ENCODE results near the gene NGRN.
"Not testable (repeated sequence)": the region's sequence is repeated elsewhere in the genome, so short reads cannot be mapped to it uniquely, and the experiment has no call there.

NGRN gene

DNA sequence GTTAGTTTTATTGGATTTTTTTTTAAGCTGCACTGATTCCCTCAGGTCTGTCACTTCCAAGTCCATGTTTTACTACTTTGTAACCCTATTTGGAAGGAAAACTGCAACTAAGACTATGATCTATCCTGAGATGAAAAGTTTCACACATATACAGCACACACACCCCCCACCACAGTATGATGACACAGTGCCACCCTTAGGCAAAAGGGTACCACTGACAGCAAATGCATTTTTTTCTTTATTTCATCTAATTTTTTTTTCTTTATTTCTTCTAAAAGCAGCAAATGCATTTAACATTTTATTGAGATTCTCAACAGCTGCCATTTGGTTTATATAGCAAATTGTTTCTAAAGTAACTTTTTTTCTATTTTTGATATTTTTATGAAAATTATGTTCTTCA is 21.2 kb downstream of the NGRN start:
- DNase-seq, result peak in 1 of 2 experiments; percentile 20

DNA sequence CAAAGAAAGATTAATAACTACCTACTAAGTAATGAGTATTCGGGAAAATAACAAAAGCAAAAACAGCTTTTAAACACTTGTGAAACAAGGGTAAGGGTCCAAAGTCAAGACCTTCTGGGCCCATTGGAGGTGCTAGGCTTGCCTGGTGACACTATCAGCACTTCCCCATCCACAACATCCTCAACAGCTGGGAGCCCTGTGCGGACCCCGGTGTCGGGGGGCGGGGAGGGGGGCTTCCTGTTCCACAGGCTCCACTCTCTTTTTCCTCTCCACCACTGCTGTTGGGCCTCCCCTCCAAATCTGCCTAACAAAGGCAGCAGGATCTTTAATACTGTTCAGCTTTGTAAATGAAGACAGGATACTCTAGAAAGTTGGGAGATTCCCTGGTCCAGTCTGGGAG is 21.6 kb downstream of the NGRN start:
- no peak for DNase-seq

DNA sequence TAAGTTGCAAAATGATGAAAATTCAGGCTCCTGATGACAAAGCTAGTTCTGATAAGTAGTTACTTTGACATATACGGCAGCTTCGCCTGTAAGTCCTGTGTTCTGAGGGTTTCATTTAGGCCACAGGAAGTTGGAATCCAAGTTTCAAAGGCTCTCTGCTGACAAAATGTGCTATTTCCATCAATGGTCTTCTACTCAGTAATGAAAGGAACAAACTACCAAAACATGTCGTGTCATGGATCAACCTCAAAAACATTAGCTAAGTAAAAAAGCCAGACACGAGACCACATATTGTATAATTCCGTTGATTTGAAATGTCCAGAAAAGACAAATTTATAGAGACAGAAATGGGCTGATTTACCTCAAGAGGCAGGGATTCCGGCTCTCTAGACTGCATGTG is 22.5 kb downstream of the NGRN start:
- no peak for DNase-seq

DNA sequence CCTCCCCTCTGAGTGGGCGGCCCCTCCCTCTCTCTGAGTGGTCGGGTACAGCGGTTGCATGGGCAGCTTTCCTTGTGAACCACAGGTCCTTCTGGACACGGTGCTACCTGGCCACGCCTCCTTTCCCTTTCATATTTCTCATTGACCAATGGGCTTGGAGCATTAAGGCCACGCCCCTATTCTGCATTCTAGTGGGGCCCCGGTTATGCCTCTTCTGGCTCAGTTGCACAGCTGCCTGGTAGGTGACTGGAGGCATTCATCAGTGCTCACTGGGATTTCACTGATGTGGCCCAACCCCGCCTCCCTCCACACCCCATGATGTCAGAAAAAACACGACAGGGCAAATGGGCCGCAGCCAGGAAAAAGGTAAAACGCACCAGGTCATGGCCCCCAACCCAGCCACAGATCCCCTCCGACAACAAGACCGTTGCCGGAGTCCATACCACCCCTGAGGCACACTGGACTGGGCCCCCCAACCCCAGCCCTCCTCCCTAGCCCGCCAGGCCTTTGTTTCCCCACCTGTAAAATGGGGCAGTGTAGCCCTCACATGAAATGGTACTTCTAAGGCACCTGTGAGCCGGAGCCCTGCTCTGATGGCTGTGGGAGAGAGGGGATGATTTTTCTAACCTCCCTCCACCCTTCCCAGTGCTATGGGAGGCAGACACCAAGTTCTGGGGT is 26.3 kb downstream of the NGRN start:
- DNase-seq, result peak; percentile 89 to 90

DNA sequence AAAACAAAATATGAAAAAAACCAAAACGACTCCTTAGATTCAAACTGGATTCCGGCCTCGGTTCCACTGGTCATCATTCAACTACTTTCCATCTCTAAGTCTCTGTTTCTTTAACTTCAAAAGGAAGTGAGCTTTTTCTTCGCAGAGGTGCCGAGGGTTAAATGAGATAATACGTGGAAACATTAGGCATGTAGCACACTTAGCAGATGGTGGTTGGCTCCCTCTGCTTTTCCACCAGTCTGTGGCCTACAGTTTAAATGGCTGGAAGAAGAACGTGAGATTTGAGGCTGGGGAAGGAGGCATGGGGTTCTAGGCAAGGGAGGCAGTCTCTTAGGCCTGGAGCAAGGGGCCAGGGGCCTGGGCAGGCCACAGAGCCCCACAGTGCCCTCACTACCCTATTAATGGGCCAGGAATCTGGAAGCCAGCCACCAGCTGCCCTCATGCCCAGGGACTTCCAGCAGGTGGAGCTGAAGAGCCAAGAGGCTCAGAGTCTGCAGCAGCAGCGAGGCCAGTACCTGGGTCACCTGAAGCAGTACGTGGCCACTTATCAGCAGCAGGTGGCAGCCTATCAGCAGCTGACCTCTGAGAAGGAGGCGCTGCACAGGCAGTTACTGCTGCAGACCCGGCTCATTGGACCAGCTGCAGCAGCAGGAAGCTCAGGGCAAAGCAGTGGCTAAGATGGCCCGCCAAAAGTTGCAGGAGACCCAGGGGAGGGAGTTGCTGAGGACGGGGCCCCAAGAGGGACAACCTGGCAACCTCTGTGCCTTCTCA is 27.8 kb downstream of the NGRN start:
- peak; percentile 56 to 78 for DNase-seq

DNA sequence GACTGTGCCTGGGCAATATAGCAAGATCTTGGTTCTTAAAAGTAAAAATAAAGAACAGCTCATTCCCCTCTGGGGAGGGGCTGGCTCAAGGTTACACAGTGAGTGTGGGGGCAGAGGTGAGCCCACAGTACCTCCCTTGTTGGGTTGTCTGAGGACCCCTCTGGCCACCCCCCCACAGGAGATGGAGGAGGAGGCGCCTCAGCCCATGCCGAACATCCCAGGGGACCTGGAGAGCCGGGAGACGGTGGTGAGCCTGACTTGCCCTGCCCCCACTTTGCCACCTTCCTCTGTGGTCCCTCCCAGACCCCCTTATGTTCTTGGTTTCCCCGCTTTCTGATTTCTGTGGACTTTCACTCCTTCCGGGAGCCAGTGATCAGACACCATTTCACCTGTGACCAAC is 28.7 kb downstream of the NGRN start:
- no peak for DNase-seq

DNA sequence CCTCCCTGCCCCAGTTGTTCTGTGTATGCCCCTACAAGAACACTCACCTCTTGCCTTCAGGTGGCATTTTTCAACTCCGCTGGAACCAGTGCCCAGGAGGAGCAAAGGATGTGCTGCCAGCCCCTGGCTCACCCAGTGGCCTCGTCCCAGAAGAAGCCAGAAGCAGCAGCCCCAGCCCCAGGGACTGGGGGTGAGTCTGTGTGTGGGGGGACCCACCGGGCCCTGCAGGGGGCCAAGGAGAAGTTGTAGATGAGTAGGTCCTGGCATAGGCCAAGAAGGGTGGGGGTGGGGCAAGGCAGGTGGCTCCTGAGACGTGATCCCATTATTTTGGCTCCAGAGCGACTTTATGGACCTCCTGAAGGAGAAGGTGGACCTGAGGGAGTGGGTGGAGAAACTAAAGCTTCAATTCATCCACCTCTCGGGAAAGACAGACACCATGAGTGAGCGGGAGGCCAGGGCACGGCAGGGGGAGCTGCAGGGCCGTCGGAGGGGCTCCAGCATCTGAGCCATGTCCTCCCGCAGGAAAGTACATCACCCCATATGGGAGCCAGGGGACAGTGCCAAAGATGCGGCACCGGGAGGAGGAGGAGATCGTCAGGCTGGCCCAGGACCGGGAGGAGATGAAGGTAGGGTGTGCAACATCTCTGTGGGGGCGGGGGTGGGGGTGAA is 29.3 kb downstream of the NGRN start:
- peak; percentile 31 to 39 for DNase-seq

DNA sequence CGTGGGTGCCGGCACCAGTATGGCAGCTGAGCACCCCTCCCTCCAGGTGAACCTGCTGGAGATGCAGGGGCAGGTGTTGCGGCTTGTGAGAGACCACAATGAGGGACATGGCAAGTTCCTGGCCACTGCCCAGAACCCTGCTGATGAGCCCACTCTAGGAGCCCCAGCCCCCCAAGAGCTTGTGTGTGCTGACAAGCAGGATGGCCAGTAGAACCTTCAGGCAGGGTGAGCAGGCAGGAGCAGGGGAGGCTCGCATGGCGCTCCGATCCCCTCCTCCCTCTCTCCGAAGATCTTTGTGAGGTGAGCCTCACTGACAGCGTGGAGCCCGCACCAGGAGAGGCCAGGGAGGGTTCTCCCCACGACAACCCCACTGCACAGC is 29.8 kb downstream of the NGRN start:
- DNase-seq, result no peak

DNA sequence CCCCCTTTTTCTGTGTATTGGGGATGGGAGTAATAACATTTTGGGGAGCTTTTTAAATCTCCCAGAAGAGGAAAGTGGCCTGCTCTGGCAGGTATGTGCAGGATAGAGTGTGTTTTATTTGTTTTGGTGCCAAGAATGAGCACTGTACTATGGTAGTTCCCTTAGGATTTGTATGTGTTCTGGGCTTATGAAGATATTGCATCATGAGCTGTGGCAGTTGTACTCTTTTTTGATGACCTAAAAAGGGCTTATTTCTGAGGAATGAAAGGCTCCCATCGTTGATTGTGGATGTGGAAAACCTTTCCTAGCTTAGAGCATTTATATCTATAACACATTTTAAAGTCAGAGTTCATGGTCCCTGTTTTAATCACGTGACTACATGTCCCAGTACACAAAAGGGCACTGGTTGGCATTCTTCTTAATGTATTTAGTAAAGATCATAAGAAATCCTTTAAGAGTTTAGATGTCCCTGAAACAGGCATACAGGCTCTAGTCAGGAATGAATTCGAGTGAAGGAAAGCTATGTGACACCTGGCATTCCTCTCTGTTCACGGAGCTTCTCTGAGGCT is 30.9 kb downstream of the NGRN start:
- not testable (repeated sequence) for DNase-seq

DNA sequence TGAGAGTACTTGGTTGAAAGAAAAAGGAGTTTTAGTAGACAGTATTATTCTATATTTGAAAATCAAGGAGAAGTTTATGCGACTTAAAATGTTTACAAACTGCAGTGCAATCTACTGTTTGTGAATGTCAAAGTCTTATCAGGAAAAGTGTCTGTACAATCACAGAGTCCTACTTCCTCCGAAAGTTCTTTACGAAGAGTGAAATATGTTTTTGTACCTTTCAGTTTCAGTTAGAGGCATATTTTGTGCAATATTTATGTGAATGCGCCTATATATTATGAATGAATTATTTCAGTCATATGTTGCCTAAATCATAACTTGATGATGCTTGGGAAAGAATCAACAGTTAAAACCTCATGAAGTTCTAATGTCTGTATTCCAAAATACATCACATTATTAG is 31.5 kb downstream of the NGRN start:
- DNase-seq, result no peak

DNA sequence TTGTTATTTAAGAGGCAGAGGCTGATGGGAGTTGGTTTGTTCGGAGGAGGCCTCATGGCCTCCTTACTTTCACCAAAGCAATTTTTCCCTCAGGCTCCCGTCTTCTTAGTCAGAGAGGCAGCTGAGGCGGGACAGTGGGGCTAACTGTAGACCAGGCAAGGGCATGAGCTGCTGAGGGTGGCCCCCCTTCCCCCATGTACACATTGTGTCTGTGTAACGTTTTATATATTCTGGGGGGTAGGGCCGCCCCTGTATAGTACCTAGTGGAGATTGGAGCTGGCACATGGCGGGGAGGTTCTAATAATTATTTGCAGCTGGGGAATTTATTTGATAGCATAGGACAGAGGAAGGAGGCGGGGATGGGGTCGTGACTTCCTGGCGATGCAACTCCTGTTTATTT is 35.1 kb downstream of the NGRN start:
- DNase-seq, result no peak

DNA sequence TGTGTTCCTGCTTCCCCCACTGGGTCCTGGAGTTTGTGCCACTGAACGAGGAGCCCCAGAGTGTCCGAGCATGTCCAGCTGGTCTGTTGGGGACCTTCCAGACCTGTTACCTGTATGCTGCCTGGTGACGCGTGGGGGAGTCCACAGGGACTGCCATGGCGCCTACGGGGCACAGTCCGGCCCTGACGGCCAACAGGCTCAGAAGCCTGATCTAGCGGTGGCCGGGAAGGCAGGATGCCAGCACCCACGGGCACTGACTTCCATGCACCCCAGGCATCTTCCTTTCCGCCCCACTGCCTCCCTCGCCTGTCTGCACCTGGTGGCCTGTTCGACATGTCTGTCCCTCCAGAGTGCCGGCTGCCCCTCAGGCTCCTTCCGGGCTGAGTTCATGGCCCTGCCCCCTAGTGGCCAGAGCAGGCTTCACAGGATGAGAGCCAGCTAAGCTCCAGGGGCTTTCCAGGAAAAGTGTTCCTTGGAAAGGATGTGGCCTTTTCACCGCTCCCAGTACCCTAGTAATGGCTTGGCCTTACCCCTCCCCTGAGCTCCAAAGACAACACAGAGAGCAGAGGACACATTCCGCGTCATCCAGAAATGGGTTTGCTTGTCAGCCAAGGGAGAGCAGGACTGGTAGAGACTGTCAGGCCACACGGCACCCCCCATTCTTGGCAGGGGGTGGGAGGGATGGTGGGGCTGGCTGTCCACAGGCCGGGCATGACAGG is 35.7 kb downstream of the NGRN start:
- DNase-seq, result peak; percentile 62 to 71

DNA sequence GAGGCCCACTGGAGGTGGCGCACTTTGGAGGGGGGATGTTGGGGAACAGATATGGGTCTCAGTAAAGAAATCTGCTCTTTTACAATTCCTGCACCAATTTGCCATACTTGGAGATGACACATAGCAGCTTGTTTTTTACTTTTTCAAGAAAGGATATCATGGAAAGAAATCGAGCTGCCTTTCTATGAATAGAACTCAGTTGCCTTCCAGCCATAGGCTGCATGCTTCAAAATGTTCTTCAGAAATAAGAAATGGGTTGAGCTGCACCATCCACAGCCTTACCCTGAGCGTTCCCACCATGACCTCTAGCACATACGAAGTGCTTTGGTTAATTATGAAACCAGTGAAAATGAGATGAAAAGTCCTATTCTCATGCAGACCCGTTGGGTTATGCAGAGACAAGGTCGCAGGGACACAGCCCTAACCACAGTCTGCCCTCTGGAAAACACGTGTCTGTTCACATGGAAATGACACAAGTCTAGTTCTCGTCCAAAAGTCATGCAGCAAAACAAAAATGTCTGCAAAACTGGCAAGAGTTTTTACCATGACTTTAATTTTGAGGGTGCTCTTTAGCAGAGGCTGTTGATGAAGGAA is 36.3 kb downstream of the NGRN start:
- no peak for DNase-seq

DNA sequence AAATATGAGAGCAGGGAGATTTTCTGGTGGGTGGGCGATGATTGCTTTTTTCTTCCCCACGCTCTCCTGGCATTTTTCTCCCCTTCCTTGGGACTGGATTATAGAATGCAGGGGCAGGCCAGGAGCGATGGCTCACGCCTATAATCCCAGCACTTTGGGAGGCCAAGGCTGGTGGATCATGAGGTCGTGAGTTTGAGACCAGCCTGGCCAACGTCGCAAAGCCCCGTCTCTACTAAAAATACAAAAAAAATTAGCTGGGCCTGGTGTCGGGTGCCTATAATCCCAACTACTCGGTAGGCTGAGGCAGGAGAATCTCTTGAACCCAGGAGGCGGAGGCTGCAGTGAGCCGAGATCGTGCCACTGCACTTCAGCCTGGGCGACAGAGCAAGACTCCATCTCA is 39.9 kb downstream of the NGRN start:
- not testable (repeated sequence) for DNase-seq

DNA sequence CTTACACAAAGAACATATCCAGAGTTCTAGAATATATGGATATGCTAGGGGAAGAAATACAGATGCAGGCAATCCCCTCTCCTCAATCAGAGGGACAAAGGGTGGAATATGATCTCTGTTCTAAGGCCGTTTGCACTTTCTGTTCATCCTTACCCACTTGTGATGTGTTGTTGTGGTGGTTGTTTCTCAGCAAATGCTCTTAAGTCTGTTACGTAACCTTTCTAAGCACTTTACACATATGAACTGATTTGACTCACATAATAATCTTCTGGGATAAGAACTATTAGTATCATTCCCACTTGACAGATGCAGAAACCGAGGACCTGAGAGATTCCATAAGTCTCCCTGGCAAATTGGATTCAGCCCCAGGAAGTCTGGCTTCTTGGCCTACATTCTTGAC is 40.5 kb downstream of the NGRN start:
- DNase-seq, result no peak

DNA sequence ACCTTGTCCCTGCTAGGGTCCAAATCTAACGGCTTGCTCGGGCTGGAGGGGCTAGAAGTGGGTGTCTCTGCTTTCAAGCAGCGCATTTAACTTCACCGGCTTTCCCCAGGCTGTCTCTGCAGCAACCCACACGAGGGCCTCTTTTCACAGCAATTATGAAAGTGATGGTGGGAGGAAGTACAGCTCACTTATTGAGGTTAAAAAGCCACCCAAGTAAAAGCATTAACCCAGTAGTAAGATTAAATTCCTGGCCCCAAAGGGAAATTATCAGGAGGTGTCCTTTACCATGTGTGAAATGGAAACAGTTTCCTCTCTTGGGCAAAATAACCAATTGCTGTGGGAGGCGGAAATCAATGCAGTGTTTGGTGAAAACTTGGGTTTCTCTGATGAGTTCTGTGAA is 41.1 kb downstream of the NGRN start:
- no peak for DNase-seq

DNA sequence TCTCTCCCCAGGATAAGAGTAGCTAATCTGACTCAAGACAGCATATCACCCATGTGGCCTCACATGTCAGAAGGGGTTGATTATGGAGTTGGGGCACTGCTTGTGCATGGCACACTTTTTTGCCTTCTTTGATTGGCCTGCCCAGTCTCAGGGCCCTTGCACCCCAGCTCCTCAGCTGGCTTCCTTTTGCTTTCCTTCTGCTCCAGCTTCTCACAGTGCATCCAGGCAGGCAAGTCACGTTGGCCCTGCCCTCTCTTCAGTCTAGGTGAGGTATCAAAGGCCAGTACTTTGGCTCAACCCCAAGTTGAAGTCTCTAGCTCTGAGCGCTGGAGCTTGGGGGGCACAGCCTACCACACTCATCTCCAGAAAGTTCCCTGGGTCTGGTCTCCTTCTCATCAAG is 42.2 kb downstream of the NGRN start:
- no peak for DNase-seq

DNA sequence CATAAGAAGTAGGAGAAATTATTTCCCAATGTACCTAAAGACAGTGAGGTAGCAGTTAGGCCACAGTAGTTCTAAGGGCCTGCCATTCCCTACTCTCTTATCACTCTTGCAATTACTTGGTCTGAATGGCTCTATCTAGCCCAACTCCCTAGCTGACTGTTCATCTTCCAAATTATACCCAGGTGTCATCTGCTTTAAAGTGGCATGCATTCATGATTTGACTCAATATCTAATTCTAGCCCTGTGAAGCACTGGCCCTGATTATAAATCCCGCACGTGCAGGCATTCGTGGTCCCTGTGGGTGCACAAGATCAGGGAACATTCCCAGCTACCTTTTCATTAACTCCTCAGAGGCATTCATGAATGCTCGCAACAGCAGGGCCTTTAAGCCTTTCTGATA is 43.5 kb downstream of the NGRN start:
- no peak for DNase-seq

DNA sequence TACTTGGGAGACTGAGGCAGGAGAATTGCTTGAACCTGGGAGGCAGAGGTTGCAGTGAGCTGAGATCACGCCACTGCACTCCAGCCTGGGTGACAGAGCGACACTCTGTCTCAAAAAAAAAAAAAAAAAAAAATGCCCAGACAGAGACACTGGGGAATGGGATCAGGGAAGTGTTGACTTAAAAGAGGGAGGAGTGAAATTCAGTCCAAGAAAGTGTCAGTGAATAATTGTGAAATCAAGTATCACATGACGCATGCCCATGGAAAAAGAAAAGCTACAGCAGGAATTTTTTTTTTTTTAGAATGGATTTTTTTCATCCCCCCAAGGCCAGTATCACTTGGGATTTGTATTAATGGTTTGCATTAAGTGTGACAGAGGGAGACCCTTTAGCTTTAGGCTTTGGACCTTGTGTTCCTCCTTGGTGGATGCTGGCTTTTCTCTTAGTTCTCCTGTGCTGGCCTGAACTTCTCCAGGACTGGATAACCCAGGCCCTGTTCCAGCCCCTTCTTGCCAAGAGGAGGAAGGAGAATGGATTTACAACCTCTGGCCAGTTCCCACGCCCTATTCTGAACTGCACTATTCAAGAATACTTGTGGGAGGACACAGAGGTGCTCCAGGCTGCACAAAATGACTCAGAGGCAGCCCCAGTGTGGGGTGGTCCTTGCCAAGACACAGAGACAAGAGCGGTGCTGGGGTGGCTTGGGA is 50.0 kb downstream of the NGRN start:
- no peak for DNase-seq

DNA sequence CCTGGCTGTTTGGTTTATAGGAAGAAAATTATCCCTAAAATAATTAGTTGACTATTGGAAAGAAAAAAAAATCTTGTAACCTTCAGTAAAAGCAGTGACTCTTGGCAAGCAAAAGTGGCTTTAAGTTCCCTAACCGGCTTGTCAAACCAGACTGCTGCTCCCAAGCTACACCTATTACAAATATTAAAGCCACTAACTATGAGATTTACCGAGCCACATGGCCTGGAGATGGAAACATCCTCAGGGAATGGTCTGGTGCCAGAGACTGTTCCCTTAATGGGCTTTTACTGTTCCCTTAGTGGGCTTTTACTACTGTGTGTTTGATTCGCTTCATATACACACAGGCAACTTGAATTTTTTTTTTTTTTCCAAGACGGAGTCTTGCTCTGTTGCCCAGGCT is 50.7 kb downstream of the NGRN start:
- DNase-seq, result no peak

DNA sequence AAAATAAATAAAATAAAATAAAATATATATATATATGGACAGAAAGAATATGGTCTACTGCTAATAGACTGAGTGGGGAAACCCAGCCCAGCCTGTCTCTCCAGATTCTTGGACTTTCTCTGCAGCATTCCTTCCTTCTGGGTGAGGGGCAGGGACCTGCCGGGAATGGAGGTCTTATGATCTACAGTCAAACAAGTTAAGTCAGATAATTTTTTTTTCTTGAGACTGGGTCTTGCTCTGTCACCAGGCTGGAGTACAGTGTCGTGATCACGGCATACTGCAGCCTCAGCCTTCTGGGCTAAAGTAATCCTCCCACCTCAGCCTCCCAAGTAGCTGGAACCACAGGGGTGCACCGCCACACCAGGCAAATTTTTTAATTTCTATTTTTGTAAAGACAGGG is 53.1 kb downstream of the NGRN start:
- DNase-seq, result no peak
